Keratinocyte (primary cell): ENCODE data around the gene PITPNM3.

ENCODE experiments used
- EZH2 ChIP-seq: IDR thresholded peaks from one replicate; pipeline ENCODE4 v1.6.1; 2012; ENCODE audit warnings: inconsistent platforms, mild to moderate bottlenecking, low read length, moderate library complexity
- TF ChIP-seq, protein P1 (sequence below), 3 experiments: IDR thresholded peaks in 1 of 3; conservative IDR thresholded peaks in 1 of 3; optimal IDR thresholded peaks in 1 of 3; 2 replicates in 2 of 3; 3 replicates in 1 of 3; pipeline versions ENCODE3 to v1.5.1; 2011; ENCODE audit warnings: low read length in 3 of 3, mild to moderate bottlenecking in 3 of 3, moderate library complexity in 2 of 3, control low read depth in 1 of 3, inconsistent platforms in 1 of 3; ENCODE audit not compliant: insufficient read depth in 2 of 3; ENCODE audit errors: extremely low read depth in 1 of 3

DNA sequence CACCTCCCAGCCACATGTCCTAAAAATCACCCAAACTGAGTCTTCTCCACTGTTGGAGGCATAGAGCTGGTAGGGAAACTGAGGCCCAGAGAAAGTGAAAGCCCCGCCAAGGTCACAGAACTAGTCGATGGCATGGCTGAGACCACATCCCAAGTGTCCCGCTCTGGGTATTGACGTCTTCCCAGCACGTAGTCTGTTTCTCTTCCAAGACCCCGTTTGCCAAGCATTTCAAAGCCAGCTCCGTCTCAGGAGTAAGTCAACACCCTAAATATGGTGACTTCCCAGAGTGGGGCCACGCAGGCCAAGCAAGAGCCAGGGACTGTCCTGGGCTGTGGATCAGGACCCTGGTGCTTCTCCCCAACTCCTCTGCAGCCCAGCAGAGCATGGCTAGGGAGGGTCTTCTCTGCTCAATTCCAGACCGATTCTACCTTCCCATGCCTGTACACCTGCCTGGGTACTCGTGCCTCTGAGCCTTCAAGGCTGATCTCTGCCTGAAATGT is 19.7 kb downstream of the PITPNM3 start:
- TF ChIP-seq, protein P1, sequence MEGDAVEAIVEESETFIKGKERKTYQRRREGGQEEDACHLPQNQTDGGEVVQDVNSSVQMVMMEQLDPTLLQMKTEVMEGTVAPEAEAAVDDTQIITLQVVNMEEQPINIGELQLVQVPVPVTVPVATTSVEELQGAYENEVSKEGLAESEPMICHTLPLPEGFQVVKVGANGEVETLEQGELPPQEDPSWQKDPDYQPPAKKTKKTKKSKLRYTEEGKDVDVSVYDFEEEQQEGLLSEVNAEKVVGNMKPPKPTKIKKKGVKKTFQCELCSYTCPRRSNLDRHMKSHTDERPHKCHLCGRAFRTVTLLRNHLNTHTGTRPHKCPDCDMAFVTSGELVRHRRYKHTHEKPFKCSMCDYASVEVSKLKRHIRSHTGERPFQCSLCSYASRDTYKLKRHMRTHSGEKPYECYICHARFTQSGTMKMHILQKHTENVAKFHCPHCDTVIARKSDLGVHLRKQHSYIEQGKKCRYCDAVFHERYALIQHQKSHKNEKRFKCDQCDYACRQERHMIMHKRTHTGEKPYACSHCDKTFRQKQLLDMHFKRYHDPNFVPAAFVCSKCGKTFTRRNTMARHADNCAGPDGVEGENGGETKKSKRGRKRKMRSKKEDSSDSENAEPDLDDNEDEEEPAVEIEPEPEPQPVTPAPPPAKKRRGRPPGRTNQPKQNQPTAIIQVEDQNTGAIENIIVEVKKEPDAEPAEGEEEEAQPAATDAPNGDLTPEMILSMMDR (optimal IDR thresholded peaks at IDR 0.05 in 1 of 3, IDR thresholded peaks at IDR 0.05 in 1 of 3, conservative IDR thresholded peaks at IDR 0.05 in 1 of 3; ENCODE audit: extremely low read depth in 1 of 3, insufficient read depth in 2 of 3, low read length in 3 of 3), result no peak
- no peak for TF ChIP-seq EZH2
